K562 (cell line): ENCODE results near the gene COLEC12. TPM values are rescaled to one million over a fixed set of nuclear protein-coding genes. Genes with fewer than 3 reads are reported as not detected.

Experiments used
- ATAC-seq: fragments of 200-7000 bp; cut with Tn5 transposase; 3 replicates; pipeline ENCODE4 v1.9.1; 2020; ENCODE audit warnings: moderate library complexity
- BruUV-seq: library from RNA; stranded (reverse); fragments of 400-500 nt; replicated peaks from 2 replicates; lab custom pipeline; 2021; lab: Mats Ljungman, UMichigan
- CTCF ChIA-PET: fragments of 300-600 bp; formaldehyde crosslinking; extraction: SDS; loops from one replicate; lab custom pipeline; 2021; ENCODE audit warnings: low intra/inter-chr PET ratio; lab: Yijun Ruan, JAX
- POLR2A ChIA-PET: fragments of 300-600, 350-650 bp; sonication (Branson Sonifier 250); formaldehyde crosslinking; extraction: SDS; loops from one replicate; lab custom pipeline; 2021; ENCODE audit warnings: antibody characterized with exemption, inconsistent platforms; lab: Yijun Ruan, JAX
- DNase-seq, 4 experiments: peaks; one replicate each; pipeline versions ENCODE4 v3.0.0 to v3.0.0-alpha.2; 2011 to 2018; ENCODE audit warnings: low spot score in 3 of 4, mixed read lengths in 3 of 4; ENCODE audit errors: extremely low read depth in 1 of 4
- FAIRE-seq: peaks from 2 replicates; lab custom pipeline; 2011; peaks lifted over from hg19 to GRCh38; lab: Jason Lieb, UNC
- H2AFZ ChIP-seq: 2 replicates; pipeline ENCODE4 v1.6.0; 2011; ENCODE audit warnings: low read depth, low read length, control low read depth, inconsistent platforms
- H3K27ac ChIP-seq: fragments of 200-600 bp; 3 replicates; pipeline ENCODE4 v1.8.0; 2011; ENCODE audit warnings: low read depth, mild to moderate bottlenecking, control low read depth, inconsistent platforms, low read length, moderate library complexity, mixed read lengths; ENCODE audit errors: extremely low read depth
- H3K27me3 ChIP-seq, 2 experiments: fragments of 300-600 bp in 1 of 2; 2 replicates in 1 of 2; 3 replicates in 1 of 2; pipeline versions ENCODE4 v1.6.0 to v1.8.0; 2011; ENCODE audit warnings: inconsistent platforms in 2 of 2, low read length in 2 of 2, mild to moderate bottlenecking in 1 of 2, mixed read lengths in 1 of 2, moderate library complexity in 1 of 2; ENCODE audit not compliant: control insufficient read depth in 2 of 2, insufficient read depth in 2 of 2
- H3K36me3 ChIP-seq: fragments of 300-600 bp; 3 replicates; pipeline ENCODE4 v1.8.0; 2011; ENCODE audit warnings: mild to moderate bottlenecking, low read length, inconsistent platforms; ENCODE audit not compliant: control insufficient read depth, insufficient read depth
- H3K4me1 ChIP-seq, 2 experiments: fragments of 200-600 bp in 1 of 2; replicated peaks in 1 of 2; 2 replicates in 1 of 2; 3 replicates in 1 of 2; pipeline versions ENCODE4 v1.5.1 to v1.8.0; 2011; ENCODE audit warnings: inconsistent platforms in 2 of 2, low read length in 2 of 2, mild to moderate bottlenecking in 1 of 2, mixed read lengths in 1 of 2, moderate library complexity in 1 of 2; ENCODE audit not compliant: control insufficient read depth in 2 of 2, insufficient read depth in 2 of 2
- H3K4me2 ChIP-seq: 2 replicates; pipeline ENCODE4 v1.6.1; 2011; ENCODE audit warnings: low read length, control low read depth, inconsistent platforms, mixed read lengths; ENCODE audit not compliant: insufficient read depth
- H3K4me3 ChIP-seq: fragments of 200-600 bp; sonication (generic), shearing (Covaris generic); 2 replicates; pipeline ENCODE4 v1.5.1; 2016; ENCODE audit warnings: control low read depth, inconsistent platforms
- H3K79me2 ChIP-seq: fragments of 200-600 bp; 3 replicates; pipeline ENCODE4 v1.8.0; 2011; ENCODE audit warnings: low read length, inconsistent platforms; ENCODE audit not compliant: control insufficient read depth, insufficient read depth
- H3K9ac ChIP-seq, 2 experiments: 2 replicates each; pipeline versions ENCODE4 v1.6.0 to v1.6.1; 2011; ENCODE audit warnings: low read depth in 2 of 2, low read length in 2 of 2, control low read depth in 1 of 2, inconsistent platforms in 1 of 2, mild to moderate bottlenecking in 1 of 2, mixed read lengths in 1 of 2; ENCODE audit not compliant: insufficient read depth in 1 of 2
- H3K9me1 ChIP-seq: one replicate; pipeline ENCODE4 v1.6.0; 2011; ENCODE audit warnings: inconsistent platforms, mild to moderate bottlenecking, low read length, moderate library complexity; ENCODE audit not compliant: control insufficient read depth, insufficient read depth
- H3K9me3 ChIP-seq: replicated peaks from 2 replicates; pipeline ENCODE4 v1.5.1; 2011; ENCODE audit warnings: low read depth, low read length, inconsistent platforms; ENCODE audit not compliant: control insufficient read depth, insufficient read depth
- H4K20me1 ChIP-seq: replicated peaks from 2 replicates; pipeline ENCODE4 v1.6.1; 2011; ENCODE audit warnings: low read length, inconsistent platforms, mixed read lengths; ENCODE audit not compliant: control insufficient read depth, insufficient read depth
- ATF1 ChIP-seq, 2 experiments: fragments of 450-650 bp in 1 of 2; IDR thresholded peaks; 2 replicates each; pipeline ENCODE4 v1.6.1; 2016; ENCODE audit warnings: missing compliant biosample characterization in 1 of 2, missing genetic modification characterization in 1 of 2
- HIVEP1 ChIP-seq: fragments of 250-450 bp; sonication (Bioruptor Pico); IDR thresholded peaks from 2 replicates; pipeline ENCODE4 v1.4.0; 2020; ENCODE audit warnings: mild to moderate bottlenecking
- KHSRP ChIP-seq: fragments of 450-650 bp; IDR thresholded peaks from 2 replicates; pipeline ENCODE4 v1.6.1; 2017
- NR2C1 ChIP-seq, 2 experiments: fragments of 450-650 bp; IDR thresholded peaks; 2 replicates each; pipeline ENCODE4 v1.6.1; 2017; ENCODE audit warnings: mild to moderate bottlenecking in 2 of 2, antibody characterized with exemption in 1 of 2, inconsistent platforms in 1 of 2, missing compliant biosample characterization in 1 of 2, missing genetic modification characterization in 1 of 2
- ZKSCAN8 ChIP-seq: fragments of 200-800 bp; sonication (Bioruptor generic); IDR thresholded peaks from 2 replicates; pipeline ENCODE4 v1.6.1; 2016; ENCODE audit warnings: missing genetic modification characterization, missing compliant biosample characterization
- ZNF586 ChIP-seq: fragments of 450-650 bp; formaldehyde crosslinking; conservative IDR thresholded peaks from 2 replicates; pipeline ENCODE4 v1.4.0; 2020; ENCODE audit warnings: mild to moderate bottlenecking, moderate library complexity
- WGBS: fragments of 100-300 bp; shearing (Covaris generic); methylation state at CpG from one replicate; pipeline ENCODE4 v1.1.6; 2016; ENCODE audit warnings: low coverage, mixed read lengths; ENCODE audit not compliant: insufficient coverage; ENCODE audit errors: missing lambda C conversion rate; 5-methylcytosine and 5-hydroxymethylcytosine counted together
- in situ Hi-C: fragments of 300-500 bp; cut with MboI; formaldehyde crosslinking; loops from 4 replicates; pipeline ENCODE4 v1.15.0; 2018; ENCODE audit warnings: inconsistent platforms, mixed read lengths
- intact Hi-C: fragments of 100-400 bp; cut with micrococcal nuclease; formaldehyde crosslinking; loops from 2 replicates; pipeline ENCODE4 v1.14.2; 2022
- polyA plus RNA-seq, 8 experiments: library from polyadenylated mRNA; depleted of rRNA in 4 of 8; stranded (reverse) in 5 of 8; unstranded in 3 of 8; fragments of >200 nt; fragmentation: Nextera tagmentation in 2 of 8; fragmentation: Illumina TruSeq in 1 of 8; extraction: Ambion mirVana in 2 of 8; extraction: Trizol in 1 of 8; gene quantifications; 2 replicates each; pipeline versions ENCODE4 v1.2.1 to v1.2.3, GENCODE V29; 2011 to 2014; ENCODE audit warnings: inconsistent platforms in 1 of 8, missing spikeins in 1 of 8
- total RNA-seq, 7 experiments: library from RNA; depleted of rRNA in 6 of 7; stranded (reverse); fragments of >200 nt in 6 of 7; fragmentation: Illumina TruSeq in 2 of 7; extraction: Trizol in 2 of 7; gene quantifications; 2 replicates each; pipeline versions ENCODE4 v1.2.1 to v1.2.3, GENCODE V29; 2011 to 2021; ENCODE audit warnings: low replicate concordance in 1 of 7
- TF ChIP-seq, protein P1 (sequence below): fragments of 250-450 bp; sonication (Bioruptor Pico); IDR thresholded peaks from 2 replicates; pipeline ENCODE4 v1.6.1; 2021; ENCODE audit warnings: mild to moderate bottlenecking
- TF ChIP-seq, protein P2 (sequence below), 2 experiments: fragments of 450-650 bp in 1 of 2; sonication (generic) in 1 of 2; formaldehyde crosslinking in 1 of 2; IDR thresholded peaks in 1 of 2; conservative IDR thresholded peaks in 1 of 2; 2 replicates each; pipeline versions ENCODE4 v1.6.1 to v1.8.1; 2016 to 2023; ENCODE audit warnings: mild to moderate bottlenecking in 2 of 2, moderate library complexity in 2 of 2, inconsistent platforms in 1 of 2, missing genetic modification reagents in 1 of 2

Gene COLEC12
- total and polyA plus RNA-seq, 9 of the 15 experiments (the other 6 are each of a cell fraction or from before 2014, with no cell fraction given) = 0.04 TPM; not detected in 8

DNA sequence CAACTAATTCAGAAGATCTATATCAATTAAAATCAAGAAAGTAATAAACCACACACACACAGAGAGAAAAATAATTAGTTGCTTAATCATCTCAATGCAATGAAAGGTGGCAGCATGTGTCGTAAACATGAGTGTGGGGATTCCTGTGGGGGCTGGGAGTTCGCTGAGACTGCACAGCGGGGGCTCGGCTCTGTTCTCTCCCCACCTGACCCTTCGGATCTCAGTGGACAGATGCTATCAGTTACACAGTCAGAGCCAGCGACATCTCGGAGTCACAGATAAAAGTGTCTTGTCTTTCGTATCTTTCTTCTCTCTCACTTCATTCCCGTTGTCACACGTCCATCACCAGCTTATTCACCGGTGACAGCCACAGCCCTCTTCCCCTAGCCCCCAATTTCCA lies 37.1 kb downstream of the COLEC12 start:
- WGBS = 2% methylated on average over 11 of the region's 11 CpGs
- H3K4me1 ChIP-seq = no peaks in the 10 kb centered on the region
- H3K9ac ChIP-seq = no peak overlapping the region
- no peak overlapping the region for H2AFZ ChIP-seq
- ChIA-PET POLR2A (no interaction called here), CTCF (no interaction called here)
- peaks cover 37 to 40% of the 10 kb centered on the region in 2 experiments for H3K27me3 ChIP-seq
- DNase-seq (no peak), ATAC-seq (no peak), FAIRE-seq (no peak)
- in situ Hi-C loops (no loop called here), intact Hi-C loops (no loop called here)
- no TSS peak for BruUV-seq
- H3K27ac ChIP-seq = no peak overlapping the region
- H3K79me2 ChIP-seq = no peaks in the 10 kb centered on the region
- TF ChIP-seq HIVEP1 (CRISPR knock-in tag) = no peak
- H4K20me1 ChIP-seq = no peaks in the 10 kb centered on the region
- H3K9me1 ChIP-seq = no peaks in the 10 kb centered on the region
- no peak overlapping the region for H3K4me3 ChIP-seq
- H3K36me3 ChIP-seq = no peaks in the 10 kb centered on the region
- H3K9me3 ChIP-seq = no peaks in the 10 kb centered on the region
- H3K4me2 ChIP-seq = no peak overlapping the region

DNA sequence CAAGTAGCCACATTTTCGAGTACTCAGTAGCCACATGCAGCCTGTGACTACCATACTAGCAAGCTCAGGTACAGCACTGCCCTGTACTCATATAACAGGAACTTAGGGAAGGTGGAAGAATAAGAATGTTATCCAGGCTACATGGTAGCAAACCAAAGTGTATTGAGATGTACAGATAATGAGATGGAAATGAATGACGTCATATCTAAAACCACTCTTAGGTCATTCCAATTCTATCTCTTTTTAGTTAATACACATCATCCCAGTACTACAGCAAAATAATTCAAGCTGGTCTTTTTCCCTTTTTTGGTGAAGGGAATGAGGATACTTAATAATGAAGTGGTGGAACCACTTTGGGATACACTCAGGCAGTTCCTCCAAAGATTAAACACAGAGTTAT lies 38.7 kb downstream of the COLEC12 start:
- Histone ChIP-seq H3K4me1 (no peaks in the 10 kb centered on the region), H3K36me3 (no peaks in the 10 kb centered on the region), H3K4me2 (no peak overlapping the region), H4K20me1 (no peaks in the 10 kb centered on the region), H3K27ac (no peak overlapping the region), H3K4me3 (no peak overlapping the region), H3K79me2 (no peaks in the 10 kb centered on the region), H3K9ac (no peak overlapping the region), H2AFZ (no peak overlapping the region), H3K9me1 (no peaks in the 10 kb centered on the region), H3K27me3 (peaks cover 49 to 54% of the 10 kb centered on the region in 2 experiments), H3K9me3 (no peaks in the 10 kb centered on the region)
- WGBS = 0% methylated on average over 2 of the region's 2 CpGs
- in situ Hi-C loops (no loop called here), intact Hi-C loops (no loop called here)
- ChIA-PET CTCF (interaction anchor here (0.7 kb wide), 1 partner anchor 12 kb away, joined by 3 read pairs; no protein-coding TSS in a partner anchor), POLR2A (no interaction called here)
- FAIRE-seq = no peak
- no TSS peak for BruUV-seq
- no peak for ATAC-seq
- DNase-seq = no peak
- TF ChIP-seq ZKSCAN8 (CRISPR knock-in tag) = no peak
- no peak for TF ChIP-seq ZNF586
- TF ChIP-seq, protein P1, sequence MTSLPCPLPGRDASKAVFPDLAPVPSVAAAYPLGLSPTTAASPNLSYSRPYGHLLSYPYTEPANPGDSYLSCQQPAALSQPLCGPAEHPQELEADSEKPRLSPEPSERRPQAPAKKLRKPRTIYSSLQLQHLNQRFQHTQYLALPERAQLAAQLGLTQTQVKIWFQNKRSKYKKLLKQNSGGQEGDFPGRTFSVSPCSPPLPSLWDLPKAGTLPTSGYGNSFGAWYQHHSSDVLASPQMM = no peak
- no peak for TF ChIP-seq NR2C1 (IDR thresholded peaks at IDR 0.05)
- TF ChIP-seq NR2C1 (tag; IDR thresholded peaks at IDR 0.05) = no peak
- no peak for TF ChIP-seq ATF1 (CRISPR knock-in tag; IDR thresholded peaks at IDR 0.05)
- TF ChIP-seq ATF1 (tag; IDR thresholded peaks at IDR 0.05) = peak; percentile 55; the same call in 1 of the 2 replicates
- TF ChIP-seq, protein P2, sequence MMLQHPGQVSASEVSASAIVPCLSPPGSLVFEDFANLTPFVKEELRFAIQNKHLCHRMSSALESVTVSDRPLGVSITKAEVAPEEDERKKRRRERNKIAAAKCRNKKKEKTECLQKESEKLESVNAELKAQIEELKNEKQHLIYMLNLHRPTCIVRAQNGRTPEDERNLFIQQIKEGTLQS (IDR thresholded peaks at IDR 0.05) = peak; percentile 89
- TF ChIP-seq, protein P2 (CRISPR knock-in tag; conservative IDR thresholded peaks at IDR 0.05) = no peak
- no peak for TF ChIP-seq KHSRP
